Gastroesophageal sphincter (tissue), 4 donors: ENCODE measurements around the gene MYO1G. TPM values are rescaled to one million over a fixed set of nuclear protein-coding genes. Genes with fewer than 3 reads are reported as not detected.

Source experiments
- ATAC-seq: fragments of 150-250 bp; one replicate; pipeline ENCODE4 v1.9.1; 2016; ENCODE audit warnings: mild to moderate bottlenecking, moderate library complexity
- H3K27ac ChIP-seq, 4 donors: fragments of 200-600 bp; sonication (generic) in 3 of 4; 1 replicate in 3 of 4; 2 replicates in 1 of 4; pipeline ENCODE4 v1.5.1; 2016 to 2019
- H3K27me3 ChIP-seq: fragments of 200-600 bp; sonication (generic); one replicate; pipeline ENCODE4 v1.5.1; 2019
- H3K36me3 ChIP-seq, 2 donors: fragments of 200-600 bp; sonication (generic); one replicate each; pipeline ENCODE4 v1.5.1; 2019; ENCODE audit warnings: control low read depth in 1 of 2
- H3K4me1 ChIP-seq, 3 donors: fragments of 200-600 bp; sonication (generic); 1 replicate in 2 of 3; 2 replicates in 1 of 3; pipeline ENCODE4 v1.5.1; 2016 to 2019; ENCODE audit warnings: control low read depth in 2 of 3
- H3K4me3 ChIP-seq, 2 donors: fragments of 200-600 bp; sonication (generic); one replicate each; pipeline ENCODE4 v1.5.1; 2019; ENCODE audit warnings: mild to moderate bottlenecking in 1 of 2, moderate library complexity in 1 of 2
- H3K9me3 ChIP-seq, 3 donors: fragments of 200-600 bp; sonication (generic); one replicate each; pipeline ENCODE4 v1.5.1; 2017 to 2019; ENCODE audit warnings: control low read depth in 2 of 3
- CTCF ChIP-seq, 4 experiments: fragments of 200-600 bp in 2 of 4; fragments of 450-650 bp in 2 of 4; sonication (generic) in 1 of 4; IDR thresholded peaks; one replicate each; pipeline ENCODE4 v1.5.1; 2017 to 2019; ENCODE audit warnings: antibody characterized with exemption in 4 of 4, mild to moderate bottlenecking in 2 of 4, moderate library complexity in 2 of 4
- EP300 ChIP-seq: sonication (generic); formaldehyde crosslinking; IDR thresholded peaks from one replicate; pipeline ENCODE4 v1.6.1; 2017; ENCODE audit warnings: antibody characterized with exemption, mild to moderate bottlenecking
- POLR2A ChIP-seq, 2 donors: fragments of 450-650 bp; IDR thresholded peaks; one replicate each; pipeline ENCODE4 v1.6.1; 2017; ENCODE audit warnings: antibody characterized with exemption in 2 of 2, mild to moderate bottlenecking in 2 of 2, moderate library complexity in 1 of 2
- POLR2AphosphoS5 ChIP-seq: sonication (generic); formaldehyde crosslinking; IDR thresholded peaks from one replicate; pipeline ENCODE4 v1.6.1; 2017; ENCODE audit warnings: antibody characterized with exemption
- WGBS, 2 donors: methylation state at CpG; one replicate each; pipeline ENCODE4 v1.1.5; 2018; ENCODE audit warnings: low coverage in 1 of 2; 5-methylcytosine and 5-hydroxymethylcytosine counted together
- total RNA-seq, 4 donors: library from RNA; depleted of rRNA; stranded (reverse); fragments of >200 nt; gene quantifications; one replicate each; pipeline ENCODE4 v1.1.0, GENCODE V29; 2016

The MYO1G gene
- total RNA-seq, 4 donors from 2014 or later, result 1.4 to 3.6 (median 2.0) TPM

- Histone ChIP-seq H3K36me3 (no peaks in the 10 kb centered on the region), H3K27ac (no peak overlapping the region), H3K9me3 (no peaks in the 10 kb centered on the region), H3K4me3 (no peak overlapping the region), H3K4me1 (peaks cover 0 to 9% (median 0%) of the 10 kb centered on the region in 3 donors), H3K27me3 (no peaks in the 10 kb centered on the region)
- no peak for ATAC-seq
- WGBS, 2 donors, result 63 to 80% methylated on average over 10 of the region's 10 CpGs
- TF ChIP-seq CTCF (IDR thresholded peaks at IDR 0.05) (no peak), POLR2AphosphoS5 (no peak), EP300 (no peak), POLR2A (IDR thresholded peaks at IDR 0.05) (no peak)
Measured at GRCh38 chr7:44914992-44915607, 63.7 kb downstream of the MYO1G start.

DNA sequence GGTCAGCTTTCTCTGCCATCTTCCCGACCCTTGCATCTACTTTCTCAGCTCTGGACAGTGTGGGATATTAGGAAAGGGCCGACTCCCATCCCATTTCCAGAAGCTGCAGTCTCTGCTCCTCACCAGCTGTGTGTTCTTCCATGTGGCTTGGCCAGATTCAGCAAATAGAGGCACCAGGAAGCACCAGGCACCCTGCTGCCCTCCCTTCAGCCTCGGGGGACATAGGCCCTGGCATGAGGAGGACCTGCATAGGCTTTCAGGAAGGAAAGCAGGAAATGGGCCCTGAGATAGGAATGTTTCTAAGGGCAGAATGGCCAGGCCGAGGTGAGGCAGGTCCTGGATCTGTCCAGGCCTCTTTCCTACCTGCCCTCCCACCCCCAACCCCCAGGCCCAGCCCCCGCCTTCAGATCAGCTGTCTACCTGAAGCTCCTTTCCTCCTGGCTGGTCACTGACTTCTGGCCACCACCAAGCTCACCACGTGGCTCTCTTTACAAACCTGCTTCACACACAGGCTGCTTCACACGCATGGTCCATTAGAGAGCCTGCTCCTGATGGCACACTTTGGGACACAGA lies 66.0 kb downstream of the MYO1G start:
- no peak for ATAC-seq
- H3K4me3 ChIP-seq, result no peak overlapping the region
- TF ChIP-seq CTCF (IDR thresholded peaks at IDR 0.05) (no peak), POLR2A (IDR thresholded peaks at IDR 0.05) (no peak), EP300 (no peak)
- no peaks in the 10 kb centered on the region for H3K27me3 ChIP-seq
- H3K4me1 ChIP-seq, result peaks cover 0 to 9% (median 0%) of the 10 kb centered on the region in 3 donors
- no peaks in the 10 kb centered on the region for H3K36me3 ChIP-seq
- 60 to 75% methylated on average over 2 to 5 of the region's 7 CpGs for WGBS, 2 donors
- no peak overlapping the region for H3K27ac ChIP-seq
- no peaks in the 10 kb centered on the region for H3K9me3 ChIP-seq

Other genes starting within 250 kb of the MYO1G start
- 10 to 100 TPM; 12.7 to 28.0 (median 20.5) TPM for gene ZMIZ2, start 230.2 kb downstream of the MYO1G start, total RNA-seq
- 1,000 to 10,000 TPM; 1,097 to 2,167 (median 1,431) TPM for gene PPIA, start 182.3 kb downstream of the MYO1G start, total RNA-seq
- gene H2AZ2, start 130.9 kb downstream of the MYO1G start, total RNA-seq, result 100 to 1,000 TPM; 207 to 242 (median 215) TPM
- 10 to 100 TPM; 35.0 to 54.3 (median 45.7) TPM for gene PURB, start 93.5 kb downstream of the MYO1G start, total RNA-seq
- gene CCM2, start 21.2 kb upstream of the MYO1G start, total RNA-seq, result 10 to 100 TPM; 35.8 to 62.0 (median 51.9) TPM
- 10 to 100 TPM in 1 of 4 donors, 1 to 10 TPM in 3; 6.0 to 10.6 (median 7.2) TPM for gene NACAD, start 110.0 kb upstream of the MYO1G start, total RNA-seq
- 10 to 100 TPM; 38.7 to 66.6 (median 54.7) TPM for gene TBRG4, start 132.7 kb upstream of the MYO1G start, total RNA-seq
- 10 to 100 TPM; 31.9 to 66.5 (median 46.1) TPM for gene RAMP3, start 178.8 kb upstream of the MYO1G start, total RNA-seq